Keratinocyte (primary cell): ENCODE results near the gene SIDT1. TPM values are rescaled to one million over a fixed set of nuclear protein-coding genes. Genes with fewer than 3 reads are reported as not detected.

Experiments
- DNase-seq: peaks from one replicate; pipeline ENCODE4 v3.0.0-alpha.2; 2011; ENCODE audit warnings: low read depth, missing footprints, low spot score
- FAIRE-seq: peaks from 2 replicates; lab custom pipeline; 2011; peaks lifted over from hg19 to GRCh38; lab: Jason Lieb, UNC
- H2AFZ ChIP-seq: 2 replicates; pipeline ENCODE4 v1.6.0; 2012; ENCODE audit warnings: low read length, control low read depth, inconsistent platforms; ENCODE audit not compliant: control insufficient read depth
- H3K27ac ChIP-seq: 2 replicates; pipeline ENCODE4 v1.5.1; 2011; ENCODE audit warnings: low read length; ENCODE audit not compliant: control insufficient read depth, insufficient read depth
- H3K27me3 ChIP-seq: 3 replicates; pipeline ENCODE4 v1.6.0; 2011; ENCODE audit warnings: low read length; ENCODE audit not compliant: control insufficient read depth, insufficient read depth; ENCODE audit errors: extremely low read depth
- H3K36me3 ChIP-seq, 2 experiments: 2 replicates in 1 of 2; 3 replicates in 1 of 2; pipeline ENCODE4 v1.5.1; 2011; ENCODE audit warnings: low read length in 2 of 2, mild to moderate bottlenecking in 1 of 2; ENCODE audit not compliant: control insufficient read depth in 2 of 2, insufficient read depth in 2 of 2; ENCODE audit errors: extremely low read depth in 1 of 2
- H3K4me1 ChIP-seq: 3 replicates; pipeline ENCODE4 v1.5.1; 2011; ENCODE audit warnings: low read length; ENCODE audit not compliant: control insufficient read depth, insufficient read depth; ENCODE audit errors: extremely low read depth
- H3K4me2 ChIP-seq: 3 replicates; pipeline ENCODE4 v1.6.0; 2011; ENCODE audit warnings: low read depth, low read length; ENCODE audit not compliant: control insufficient read depth, insufficient read depth; ENCODE audit errors: extremely low read depth
- H3K4me3 ChIP-seq, 3 experiments: fragments of 200-600 bp in 1 of 3; sonication (generic) in 1 of 3; 2 replicates in 2 of 3; 3 replicates in 1 of 3; pipeline ENCODE4 v1.5.1; 2011 to 2016; ENCODE audit warnings: low read length in 3 of 3, mild to moderate bottlenecking in 3 of 3, control low read depth in 2 of 3, inconsistent platforms in 1 of 3, low read depth in 1 of 3, mixed read lengths in 1 of 3, mixed run types in 1 of 3, moderate library complexity in 1 of 3; ENCODE audit not compliant: control insufficient read depth in 2 of 3, insufficient read depth in 2 of 3; ENCODE audit errors: extremely low read depth in 1 of 3
- H3K79me2 ChIP-seq: 2 replicates; pipeline ENCODE4 v1.6.0; 2012; ENCODE audit warnings: low read length; ENCODE audit not compliant: control insufficient read depth, insufficient read depth
- H3K9ac ChIP-seq: 3 replicates; pipeline ENCODE4 v1.6.0; 2011; ENCODE audit warnings: low read length; ENCODE audit not compliant: control insufficient read depth, insufficient read depth; ENCODE audit errors: extremely low read depth
- H3K9me1 ChIP-seq: 3 replicates; pipeline ENCODE4 v1.6.0; 2011; ENCODE audit warnings: low read length; ENCODE audit not compliant: control insufficient read depth, insufficient read depth; ENCODE audit errors: extremely low read depth
- H3K9me3 ChIP-seq: 2 replicates; pipeline ENCODE4 v1.5.1; 2012; ENCODE audit warnings: low read depth, low read length; ENCODE audit not compliant: control insufficient read depth
- H4K20me1 ChIP-seq: 3 replicates; pipeline ENCODE4 v1.6.0; 2011; ENCODE audit warnings: low read length; ENCODE audit not compliant: control insufficient read depth, insufficient read depth; ENCODE audit errors: extremely low read depth
- CTCF ChIP-seq, 3 experiments: IDR thresholded peaks in 1 of 3; conservative IDR thresholded peaks in 1 of 3; optimal IDR thresholded peaks in 1 of 3; 2 replicates in 2 of 3; 3 replicates in 1 of 3; pipeline versions ENCODE3 to v1.5.1; 2011; ENCODE audit warnings: low read length in 3 of 3, mild to moderate bottlenecking in 3 of 3, moderate library complexity in 2 of 3, control low read depth in 1 of 3, inconsistent platforms in 1 of 3; ENCODE audit not compliant: insufficient read depth in 2 of 3; ENCODE audit errors: extremely low read depth in 1 of 3
- EZH2 ChIP-seq: IDR thresholded peaks from one replicate; pipeline ENCODE4 v1.6.1; 2012; ENCODE audit warnings: inconsistent platforms, mild to moderate bottlenecking, low read length, moderate library complexity
- dilution Hi-C: fragments of 300-500 bp; cut with MboI; formaldehyde crosslinking; loops from one replicate; pipeline ENCODE4 v1.7.0; 2020; ENCODE audit warnings: low sequenced_read_pairs; ENCODE audit not compliant: extremely low pct_ligation_motif_present
- polyA plus RNA-seq, 5 experiments: library from polyadenylated mRNA; depleted of rRNA in 3 of 5; stranded (reverse) in 3 of 5; stranded (forward) in 1 of 5; unstranded in 1 of 5; fragments of >200 nt; gene quantifications; 1 replicate in 1 of 5; 2 replicates in 3 of 5; 3 replicates in 1 of 5; pipeline versions ENCODE4 v1.2.1 to v1.2.3, GENCODE V29; 2011 to 2012; ENCODE audit warnings: missing spikeins in 2 of 5, low read depth in 1 of 5, low replicate concordance in 1 of 5

SIDT1 gene
- polyA plus RNA-seq, 1 donor (not counting 4 experiments of a cell fraction or from before 2014, with no cell fraction given): 0.12 TPM

GRCh38 chr3:113602256-113602655 is 69.9 kb downstream of the SIDT1 start:
- Histone ChIP-seq H3K4me2 (no peak overlapping the region), H3K4me1 (no peaks in the 10 kb centered on the region), H2AFZ (no peak overlapping the region), H3K27me3 (peaks cover 3% of the 10 kb centered on the region), H3K9me1 (no peaks in the 10 kb centered on the region), H3K9ac (no peak overlapping the region), H3K9me3 (no peaks in the 10 kb centered on the region), H3K79me2 (no peaks in the 10 kb centered on the region), H3K4me3 (no peak overlapping the region), H3K36me3 (no peaks in the 10 kb centered on the region), H3K27ac (no peak overlapping the region), H4K20me1 (no peaks in the 10 kb centered on the region)
- no peak for FAIRE-seq
- DNase-seq: no peak
- TF ChIP-seq CTCF (optimal IDR thresholded peaks at IDR 0.05 in 1 of 3, IDR thresholded peaks at IDR 0.05 in 1 of 3, conservative IDR thresholded peaks at IDR 0.05 in 1 of 3; ENCODE audit: extremely low read depth in 1 of 3, insufficient read depth in 2 of 3, low read length in 3 of 3) (no peak), EZH2 (no peak)
- dilution Hi-C loops: loop anchor here (25.0 kb wide), 1 partner anchor 115 kb away; no protein-coding TSS in a partner anchor

GRCh38 chr3:113602836-113603235 is 70.5 kb downstream of the SIDT1 start:
- Histone ChIP-seq H3K4me1 (no peaks in the 10 kb centered on the region), H3K4me2 (no peak overlapping the region), H3K9me1 (no peaks in the 10 kb centered on the region), H3K9ac (no peak overlapping the region), H3K27ac (no peak overlapping the region), H3K4me3 (no peak overlapping the region), H3K9me3 (no peaks in the 10 kb centered on the region), H2AFZ (no peak overlapping the region), H3K27me3 (peaks cover 4% of the 10 kb centered on the region), H3K79me2 (no peaks in the 10 kb centered on the region), H4K20me1 (no peaks in the 10 kb centered on the region), H3K36me3 (no peaks in the 10 kb centered on the region)
- TF ChIP-seq CTCF (optimal IDR thresholded peaks at IDR 0.05 in 1 of 3, IDR thresholded peaks at IDR 0.05 in 1 of 3, conservative IDR thresholded peaks at IDR 0.05 in 1 of 3; ENCODE audit: extremely low read depth in 1 of 3, insufficient read depth in 2 of 3, low read length in 3 of 3): no peak
- dilution Hi-C loops: loop anchor here (25.0 kb wide), 1 partner anchor 116 kb away; no protein-coding TSS in a partner anchor
- DNase-seq (no peak), FAIRE-seq (no peak)
